ENCODE results near the gene ZKSCAN8. TPM values are rescaled to one million over a fixed set of nuclear protein-coding genes. Genes with fewer than 3 reads are reported as not detected.

Gene ZKSCAN8
- total and polyA plus RNA-seq, 2 experiments from 2014 or later, result 4.1 to 12.0 TPM

- Histone ChIP-seq H3K27ac (peak overlapping the region; percentile 76), H3K79me2 (ENCODE audit: insufficient read depth) (no peaks in the 10 kb centered on the region), H4K20me1 (ENCODE audit: insufficient read depth) (no peaks in the 10 kb centered on the region), H3K9me3 (ENCODE audit: low read depth) (no peaks in the 10 kb centered on the region), H3K9ac (no peak overlapping the region), H3K4me1 (ENCODE audit: insufficient read depth) (peaks cover 16% of the 10 kb centered on the region), H3K4me2 (ENCODE audit: unreplicated experiment) (peak overlapping the region; percentile 15), H3F3A (ENCODE audit: insufficient read depth) (peaks cover 19% of the 10 kb centered on the region), H3K36me3 (ENCODE audit: low read depth) (no peaks in the 10 kb centered on the region), H3K4me3 (no peak overlapping the region), H3K9me2 (ENCODE audit: insufficient read depth) (no peaks in the 10 kb centered on the region), H2AFZ (no peak overlapping the region), H3K27me3 (replicated peaks; ENCODE audit: insufficient read depth) (no peaks in the 10 kb centered on the region)
- TF ChIP-seq EZH2 (IDR thresholded peaks at IDR 0.05; ENCODE audit: insufficient read depth, poor library complexity, severe bottlenecking), result no peak
- TF ChIP-seq EZH2phosphoT487 (IDR thresholded peaks at IDR 0.05; ENCODE audit: insufficient read depth, low read depth), result no peak
- 9 to 17% methylated on average over 4 of the region's 4 CpGs for WGBS, 2 experiments (ENCODE audit: low coverage in 1 of 2, low lambda C conversion rate in 2 of 2, missing lambda C conversion rate in 2 of 2)
- in situ Hi-C loops (cut with MboI), result no loop called here
- peak; percentile 92 for DNase-seq
Observed at GRCh38 chr6:28167068-28167467, 25.4 kb downstream of the ZKSCAN8 start.

GRCh38 chr6:28167926-28168325 lies 26.2 kb downstream of the ZKSCAN8 start:
- no peaks in the 10 kb centered on the region for H4K20me1 ChIP-seq (ENCODE audit: insufficient read depth)
- no peaks in the 10 kb centered on the region for H3K79me2 ChIP-seq (ENCODE audit: insufficient read depth)
- H2AFZ ChIP-seq, result no peak overlapping the region
- no peak overlapping the region for H3K4me3 ChIP-seq
- in situ Hi-C loops (cut with MboI), result no loop called here
- H3F3A ChIP-seq (ENCODE audit: insufficient read depth), result peaks cover 19% of the 10 kb centered on the region
- peak overlapping the region; percentile 76; the same call in 1 of the 2 replicates for H3K27ac ChIP-seq
- H3K4me1 ChIP-seq (ENCODE audit: insufficient read depth), result peaks cover 16% of the 10 kb centered on the region
- no peak overlapping the region for H3K9ac ChIP-seq
- no peak overlapping the region for H3K4me2 ChIP-seq (ENCODE audit: unreplicated experiment)
- no peaks in the 10 kb centered on the region for H3K36me3 ChIP-seq (ENCODE audit: low read depth)
- no peaks in the 10 kb centered on the region for H3K9me2 ChIP-seq (ENCODE audit: insufficient read depth)
- 19% methylated on average over 1 of the region's 1 CpG for WGBS, 2 experiments (ENCODE audit: low coverage in 1 of 2, low lambda C conversion rate in 2 of 2, missing lambda C conversion rate in 2 of 2)
- DNase-seq, result no peak
- H3K27me3 ChIP-seq (replicated peaks; ENCODE audit: insufficient read depth), result no peaks in the 10 kb centered on the region
- TF ChIP-seq EZH2 (IDR thresholded peaks at IDR 0.05; ENCODE audit: insufficient read depth, poor library complexity, severe bottlenecking), result no peak
- no peak for TF ChIP-seq EZH2phosphoT487 (IDR thresholded peaks at IDR 0.05; ENCODE audit: insufficient read depth, low read depth)
- H3K9me3 ChIP-seq (ENCODE audit: low read depth), result no peaks in the 10 kb centered on the region

- Histone ChIP-seq H3K79me2 (ENCODE audit: insufficient read depth) (no peaks in the 10 kb centered on the region), H3K4me3 (no peak overlapping the region), H2AFZ (no peak overlapping the region), H3K27me3 (replicated peaks; ENCODE audit: insufficient read depth) (no peaks in the 10 kb centered on the region), H3K9me2 (ENCODE audit: insufficient read depth) (no peaks in the 10 kb centered on the region), H3K36me3 (ENCODE audit: low read depth) (no peaks in the 10 kb centered on the region), H3K9me3 (ENCODE audit: low read depth) (no peaks in the 10 kb centered on the region), H4K20me1 (ENCODE audit: insufficient read depth) (no peaks in the 10 kb centered on the region), H3K4me1 (ENCODE audit: insufficient read depth) (peaks cover 15% of the 10 kb centered on the region), H3F3A (ENCODE audit: insufficient read depth) (peaks cover 16% of the 10 kb centered on the region), H3K9ac (no peak overlapping the region), H3K27ac (no peak overlapping the region), H3K4me2 (ENCODE audit: unreplicated experiment) (no peak overlapping the region)
- TF ChIP-seq EZH2 (IDR thresholded peaks at IDR 0.05; ENCODE audit: insufficient read depth, poor library complexity, severe bottlenecking) (no peak), EZH2phosphoT487 (IDR thresholded peaks at IDR 0.05; ENCODE audit: insufficient read depth, low read depth) (no peak)
- 34 to 38% methylated on average over 2 of the region's 2 CpGs for WGBS, 2 experiments (ENCODE audit: low coverage in 1 of 2, low lambda C conversion rate in 2 of 2, missing lambda C conversion rate in 2 of 2)
- DNase-seq, result no peak
- in situ Hi-C loops (cut with MboI), result no loop called here
Observed at GRCh38 chr6:28171271-28171670, 29.6 kb downstream of the ZKSCAN8 start.

GRCh38 chr6:28172006-28172405 lies 30.3 kb downstream of the ZKSCAN8 start:
- 63 to 74% methylated on average over 2 of the region's 2 CpGs for WGBS, 2 experiments (ENCODE audit: low coverage in 1 of 2, low lambda C conversion rate in 2 of 2, missing lambda C conversion rate in 2 of 2)
- peak; percentile 3 for DNase-seq
- Histone ChIP-seq H3K79me2 (ENCODE audit: insufficient read depth) (no peaks in the 10 kb centered on the region), H3K4me2 (ENCODE audit: unreplicated experiment) (no peak overlapping the region), H4K20me1 (ENCODE audit: insufficient read depth) (no peaks in the 10 kb centered on the region), H3K9ac (no peak overlapping the region), H3F3A (ENCODE audit: insufficient read depth) (peaks cover 10% of the 10 kb centered on the region), H3K4me1 (ENCODE audit: insufficient read depth) (peaks cover 9% of the 10 kb centered on the region; the same call in 1 of the 2 replicates), H3K9me2 (ENCODE audit: insufficient read depth) (no peaks in the 10 kb centered on the region), H3K4me3 (no peak overlapping the region), H3K27me3 (replicated peaks; ENCODE audit: insufficient read depth) (no peaks in the 10 kb centered on the region), H3K9me3 (ENCODE audit: low read depth) (no peaks in the 10 kb centered on the region), H3K27ac (no peak overlapping the region), H3K36me3 (ENCODE audit: low read depth) (no peaks in the 10 kb centered on the region), H2AFZ (no peak overlapping the region)
- no peak for TF ChIP-seq EZH2phosphoT487 (IDR thresholded peaks at IDR 0.05; ENCODE audit: insufficient read depth, low read depth)
- TF ChIP-seq EZH2 (IDR thresholded peaks at IDR 0.05; ENCODE audit: insufficient read depth, poor library complexity, severe bottlenecking), result no peak
- in situ Hi-C loops (cut with MboI), result no loop called here

GRCh38 chr6:28176373-28176772 lies 34.7 kb downstream of the ZKSCAN8 start:
- Histone ChIP-seq H3K9ac (no peak overlapping the region), H3K4me2 (ENCODE audit: unreplicated experiment) (no peak overlapping the region), H3K36me3 (ENCODE audit: low read depth) (no peaks in the 10 kb centered on the region), H2AFZ (no peak overlapping the region), H3K9me2 (ENCODE audit: insufficient read depth) (no peaks in the 10 kb centered on the region), H3K27ac (no peak overlapping the region), H3K4me1 (ENCODE audit: insufficient read depth) (no peaks in the 10 kb centered on the region), H3K4me3 (no peak overlapping the region), H3F3A (ENCODE audit: insufficient read depth) (no peaks in the 10 kb centered on the region), H3K27me3 (replicated peaks; ENCODE audit: insufficient read depth) (no peaks in the 10 kb centered on the region; the same call in 1 of the 2 replicates), H3K79me2 (ENCODE audit: insufficient read depth) (no peaks in the 10 kb centered on the region), H3K9me3 (ENCODE audit: low read depth) (no peaks in the 10 kb centered on the region), H4K20me1 (ENCODE audit: insufficient read depth) (no peaks in the 10 kb centered on the region)
- TF ChIP-seq EZH2phosphoT487 (IDR thresholded peaks at IDR 0.05; ENCODE audit: insufficient read depth, low read depth), result no peak
- in situ Hi-C loops (cut with MboI), result no loop called here
- 68 to 73% methylated on average over 1 of the region's 1 CpG for WGBS, 2 experiments (ENCODE audit: low coverage in 1 of 2, low lambda C conversion rate in 2 of 2, missing lambda C conversion rate in 2 of 2)
- DNase-seq, result no peak

Measured in GM23248 (cell line).